Activated CD4-positive, alpha-beta T cell treated with anti-CD3 and anti-CD28 coated beads, Interleukin-2, amount 50 U/mL, for 16 hours (primary cell): ENCODE data around the gene RUNX2.

Source experiments
- DNase-seq: peaks from one replicate; pipeline ENCODE4 v3.0.0-alpha.2; 2020

The RUNX2 gene

DNA sequence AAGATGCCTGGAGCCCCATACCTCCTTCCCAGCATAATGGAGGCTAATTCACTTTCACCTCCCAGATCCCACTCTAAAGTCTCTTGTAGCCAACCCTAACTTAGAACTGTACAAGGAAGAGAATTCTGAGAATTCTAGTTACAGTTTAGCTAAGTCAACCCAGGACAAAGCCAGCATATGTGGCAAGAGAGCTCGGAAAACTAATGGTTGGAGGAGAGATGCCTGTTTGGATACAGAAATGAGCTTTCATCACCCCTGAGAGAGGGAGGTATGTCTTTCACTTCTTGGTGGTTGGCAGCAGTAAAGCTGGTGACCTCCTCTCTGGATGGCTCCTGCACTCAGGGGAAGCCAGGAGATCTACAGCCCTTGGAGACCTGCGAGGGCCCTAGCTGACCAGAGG is 302.2 kb downstream of the RUNX2 start:
- DNase-seq: no peak

DNA sequence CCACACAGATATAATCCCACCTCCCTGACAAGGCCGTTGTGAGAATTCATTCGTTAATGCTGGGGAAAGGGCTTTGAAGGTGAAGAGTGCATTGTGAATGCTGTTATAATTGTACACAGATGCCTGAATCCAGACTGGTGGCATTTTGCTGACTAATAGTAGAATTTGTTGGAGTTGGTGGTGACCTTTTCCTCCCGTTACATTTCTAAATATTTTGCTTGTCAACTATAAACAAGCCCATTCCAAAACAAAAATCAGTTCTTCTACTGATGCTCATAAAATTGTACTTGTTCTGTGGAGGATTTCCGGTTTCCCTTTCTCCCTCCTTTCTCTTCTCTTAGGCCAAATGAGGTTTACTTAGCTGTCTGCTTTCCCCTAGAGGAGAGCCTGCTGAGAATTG is 302.7 kb downstream of the RUNX2 start:
- no peak for DNase-seq

DNA sequence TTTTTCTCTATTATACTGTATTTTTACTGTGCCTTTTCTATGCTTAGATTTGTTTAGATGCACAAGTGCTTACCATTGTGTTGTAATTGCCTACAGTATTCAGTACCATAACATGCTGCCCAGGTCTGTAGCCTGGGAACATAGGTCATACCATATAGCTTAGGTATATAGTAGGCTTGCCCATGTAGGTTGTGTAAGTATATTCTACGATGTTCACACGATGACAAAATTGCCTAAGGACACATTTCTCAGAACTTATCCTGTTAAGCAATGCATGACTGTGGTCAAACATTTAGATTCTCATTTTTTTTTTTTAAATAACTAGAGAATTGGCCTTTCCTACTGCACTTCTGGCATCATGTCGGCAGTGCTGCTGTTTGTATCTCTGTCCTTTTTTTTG is 303.3 kb downstream of the RUNX2 start:
- no peak for DNase-seq

DNA sequence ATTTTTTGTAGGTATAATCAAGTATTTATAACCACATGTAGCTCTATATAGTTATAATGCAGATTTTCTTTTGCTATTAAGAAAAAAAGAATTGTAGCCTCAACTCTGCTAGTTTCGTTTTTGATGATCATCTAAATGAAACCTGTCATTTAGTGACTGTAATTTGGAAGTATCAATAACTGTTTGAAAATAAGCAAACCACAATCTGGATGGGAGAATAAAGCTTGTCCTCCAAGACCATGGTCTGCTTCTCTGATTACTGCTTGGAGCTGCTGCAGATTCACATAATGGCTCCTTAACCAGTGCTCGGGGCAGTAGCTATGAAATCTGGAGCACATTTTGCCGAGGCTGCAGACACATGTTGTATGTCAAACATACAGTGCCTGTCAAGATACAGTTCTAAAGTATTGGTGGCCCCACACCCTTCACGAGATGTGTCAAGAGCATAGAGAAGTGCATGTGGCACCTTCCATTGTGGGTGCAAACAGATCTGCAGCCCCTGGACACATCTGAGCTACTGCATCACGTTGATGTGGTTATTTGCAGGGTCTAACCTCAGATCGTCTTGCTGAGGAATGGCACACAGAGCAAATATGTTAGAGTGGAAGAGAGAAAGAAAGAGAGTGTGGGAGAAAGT is 305.3 kb downstream of the RUNX2 start:
- peak; percentile 58 for DNase-seq

DNA sequence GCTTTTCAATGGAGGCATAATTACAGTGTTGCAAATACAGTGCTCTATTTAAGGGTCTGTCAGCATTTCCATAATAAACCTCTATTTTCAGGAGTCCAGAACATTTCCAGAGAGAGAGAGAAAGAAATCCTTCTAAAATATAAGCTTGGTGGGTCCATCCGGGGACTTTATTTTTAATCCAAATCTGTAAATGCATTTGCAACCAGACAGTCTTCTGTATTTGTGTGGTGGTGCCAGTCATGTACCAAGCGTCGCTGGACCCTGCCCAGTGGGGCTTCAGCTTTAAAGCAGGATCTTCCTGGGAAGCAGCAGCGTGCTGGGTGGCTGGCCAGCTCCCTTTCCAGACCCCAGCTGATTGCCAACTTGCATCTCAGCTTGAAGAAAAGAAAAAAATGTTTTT is 306.1 kb downstream of the RUNX2 start:
- no peak for DNase-seq

DNA sequence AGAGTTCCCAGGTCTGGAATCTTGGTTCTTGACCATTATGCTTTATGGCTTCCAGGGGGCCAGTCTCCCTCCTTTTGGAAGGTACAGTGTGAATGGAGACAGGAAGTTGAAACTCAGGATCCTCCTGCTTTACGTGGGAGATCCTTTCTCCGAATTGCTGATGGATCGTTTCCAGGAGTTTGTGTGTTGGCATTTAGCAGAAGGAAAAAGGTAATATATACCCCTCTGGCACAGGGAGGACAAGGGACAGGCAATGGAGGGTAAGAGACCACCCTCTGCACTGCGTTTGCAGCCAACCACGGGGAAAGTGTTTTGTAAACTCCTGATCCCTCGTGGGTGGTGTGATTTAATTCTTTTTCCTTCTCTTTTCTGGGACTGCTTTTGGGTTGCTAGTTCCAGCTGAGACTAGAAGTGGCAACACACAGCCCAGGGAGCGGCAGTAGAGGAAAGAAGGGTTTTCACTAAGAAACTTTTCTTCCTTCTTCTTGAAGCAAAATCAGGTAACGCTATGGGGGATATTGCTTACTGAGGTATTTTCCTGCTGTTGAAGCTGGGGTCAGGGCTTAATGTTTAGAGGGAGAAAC is 307.2 kb downstream of the RUNX2 start:
- no peak for DNase-seq

DNA sequence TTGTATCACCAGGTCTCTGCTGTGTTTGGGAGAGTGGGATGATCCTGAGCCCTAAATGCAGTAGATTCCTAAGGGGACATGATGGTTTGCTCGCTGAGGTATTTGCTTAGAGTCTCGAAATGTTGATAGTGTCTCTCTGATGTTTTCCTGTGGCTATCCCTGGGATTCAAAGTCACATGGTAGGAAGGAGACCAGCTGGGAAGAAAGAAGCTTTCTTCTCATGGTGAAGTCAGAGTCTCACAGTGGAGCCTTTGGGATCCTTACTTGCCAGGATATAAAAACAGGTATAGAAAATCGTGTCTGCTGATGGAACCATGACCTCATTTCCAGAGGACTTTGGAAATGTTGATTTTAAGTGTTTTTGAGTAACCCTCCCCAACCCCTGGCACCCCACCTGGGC is 308.9 kb downstream of the RUNX2 start:
- no peak for DNase-seq

DNA sequence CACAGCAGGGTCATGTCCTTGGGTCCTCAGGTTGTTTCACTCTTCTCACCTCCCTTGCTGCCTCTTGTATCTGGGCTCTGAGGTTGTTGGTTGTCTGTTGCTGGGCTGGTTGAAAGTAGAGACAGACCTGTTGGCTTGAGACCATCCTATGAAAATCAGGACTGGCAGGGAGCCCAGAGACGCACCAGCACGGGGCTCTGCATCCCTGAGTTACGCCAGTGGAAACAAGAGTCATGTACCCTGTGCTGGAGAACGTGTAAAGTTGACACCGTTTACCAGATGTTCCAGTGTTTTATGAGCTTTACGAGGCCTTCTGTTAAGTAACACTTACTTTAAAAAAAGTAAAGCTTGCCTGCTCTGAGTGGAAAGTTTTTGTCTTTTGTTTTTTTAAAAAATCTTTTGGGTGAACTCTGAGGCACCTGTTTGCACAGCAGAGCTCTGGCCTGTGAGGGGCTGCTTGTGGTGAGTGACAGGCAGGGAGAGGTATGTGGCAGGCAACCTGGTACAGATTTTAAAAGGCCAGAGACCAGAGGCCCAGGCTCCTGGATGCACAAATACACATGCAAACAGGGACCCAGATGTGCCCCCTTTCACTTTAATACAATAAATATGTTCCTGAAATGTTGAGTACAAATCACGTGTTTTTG is 309.6 kb downstream of the RUNX2 start:
- no peak for DNase-seq

DNA sequence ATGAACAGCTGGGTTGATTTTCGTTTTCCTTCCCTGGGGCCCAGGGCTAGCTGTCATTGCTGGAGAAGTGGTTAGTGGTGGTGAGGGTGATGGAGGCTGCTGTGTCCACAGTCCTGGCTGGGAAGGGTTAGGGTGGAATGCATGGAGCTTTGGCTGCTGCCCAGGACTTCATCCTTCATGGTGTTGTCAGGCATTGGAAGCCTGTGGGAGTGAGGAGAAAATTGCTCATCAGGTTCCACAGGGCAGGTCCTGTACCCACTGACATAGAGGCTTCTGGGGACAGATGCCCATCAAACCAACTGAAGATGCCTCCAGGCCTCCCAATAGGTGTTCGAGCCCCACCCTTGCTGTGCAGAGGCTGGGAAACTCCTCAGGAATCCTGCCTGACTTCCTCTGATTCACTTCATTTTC is 312.0 kb downstream of the RUNX2 start:
- no peak for DNase-seq

DNA sequence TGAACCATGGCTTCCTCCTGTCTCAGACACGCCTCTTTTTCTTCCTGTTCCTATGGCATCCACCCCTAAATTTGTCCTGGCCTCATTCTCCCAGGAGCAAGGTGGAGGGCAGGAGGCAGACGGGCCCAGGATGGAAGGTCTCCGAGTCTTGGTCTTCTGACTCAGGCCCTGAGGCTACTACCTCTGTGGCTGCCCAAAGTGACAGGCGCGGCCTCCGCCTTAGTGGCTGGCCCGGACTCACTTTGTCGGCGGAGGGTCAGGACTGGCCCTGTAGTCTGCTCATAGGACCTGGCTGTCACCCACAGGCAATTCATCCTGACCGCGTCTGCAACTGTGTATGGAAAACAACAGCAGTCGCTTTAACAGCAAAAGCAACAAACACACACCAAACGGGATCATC is 312.7 kb downstream of the RUNX2 start:
- DNase-seq: no peak

DNA sequence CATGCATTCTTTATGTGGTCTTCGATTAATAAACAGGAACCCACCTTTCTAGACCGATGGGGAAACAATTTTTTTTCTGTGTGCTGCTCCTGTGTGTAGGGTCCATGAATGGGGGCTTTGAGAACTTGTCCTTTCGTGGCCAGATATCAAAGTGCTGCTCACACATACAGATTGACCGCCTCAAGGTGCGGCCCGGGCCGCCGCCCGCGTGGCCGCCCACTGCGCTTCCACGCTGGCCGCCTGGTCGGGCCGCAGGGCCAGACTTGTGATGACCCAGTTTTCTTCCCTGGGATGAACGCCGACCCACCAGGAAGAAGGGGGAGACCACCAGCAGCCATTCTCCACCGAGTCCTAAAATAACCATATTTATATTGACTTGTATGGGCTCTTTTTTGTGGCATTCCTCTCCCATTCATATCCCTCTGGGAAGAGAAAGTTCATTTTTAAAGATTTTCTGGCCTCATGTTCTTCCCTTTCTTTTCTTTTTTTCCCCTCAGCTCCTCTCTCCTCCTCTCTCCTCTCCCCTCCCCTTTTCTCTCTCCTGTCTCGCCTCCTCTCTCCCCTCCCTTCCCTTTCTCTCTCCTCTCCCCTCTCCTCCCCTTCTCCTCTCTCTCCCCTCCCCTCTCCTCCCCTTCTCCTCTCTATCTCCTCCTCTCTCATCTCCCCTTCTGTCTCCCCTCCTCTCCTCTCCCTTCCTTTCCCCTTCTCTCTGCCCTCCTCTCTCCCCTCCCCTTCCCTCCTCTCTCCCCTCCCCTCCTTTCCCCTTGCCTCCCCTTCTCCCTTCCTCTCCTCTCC is 314.4 kb downstream of the RUNX2 start:
- no peak for DNase-seq

DNA sequence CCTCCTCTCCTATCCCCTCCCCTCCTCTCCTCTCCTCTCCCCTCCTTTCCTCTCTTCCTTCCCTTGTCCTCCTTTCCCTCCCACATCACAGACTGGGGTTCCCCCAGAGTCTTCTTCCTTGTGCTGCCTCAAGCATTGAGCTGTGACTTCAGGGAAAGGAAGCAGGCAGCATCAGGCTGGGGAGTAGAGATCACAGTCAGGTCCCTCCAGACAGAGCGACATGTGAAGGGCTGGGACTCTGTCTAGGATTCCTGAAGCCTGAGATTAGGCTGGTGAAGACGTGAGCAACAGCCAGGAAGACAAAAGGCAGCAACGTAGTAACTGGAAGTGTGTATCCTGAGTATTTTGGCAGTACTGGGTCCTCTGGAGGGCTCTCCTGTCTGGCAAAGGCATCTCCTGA is 315.0 kb downstream of the RUNX2 start:
- no peak for DNase-seq

DNA sequence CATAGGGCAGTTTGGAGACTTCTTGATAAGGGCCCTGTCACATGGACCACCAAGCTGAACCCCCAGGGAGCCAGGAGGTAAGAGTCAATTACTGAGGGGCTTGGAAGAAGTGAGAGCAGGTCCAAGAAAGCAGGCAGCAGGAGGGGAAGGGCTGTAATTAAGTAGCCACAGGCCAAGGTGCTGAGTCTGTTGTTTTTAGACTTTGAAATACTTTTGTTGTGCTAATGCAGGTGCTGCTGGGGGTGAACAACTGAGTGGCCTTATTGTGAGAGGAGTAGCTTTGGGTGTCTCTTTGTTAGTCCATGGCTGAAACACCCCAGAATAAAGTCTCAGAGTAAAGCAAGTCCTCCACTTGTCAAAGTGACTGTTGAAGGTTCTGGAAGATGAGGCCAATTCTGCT is 316.6 kb downstream of the RUNX2 start:
- DNase-seq: no peak

DNA sequence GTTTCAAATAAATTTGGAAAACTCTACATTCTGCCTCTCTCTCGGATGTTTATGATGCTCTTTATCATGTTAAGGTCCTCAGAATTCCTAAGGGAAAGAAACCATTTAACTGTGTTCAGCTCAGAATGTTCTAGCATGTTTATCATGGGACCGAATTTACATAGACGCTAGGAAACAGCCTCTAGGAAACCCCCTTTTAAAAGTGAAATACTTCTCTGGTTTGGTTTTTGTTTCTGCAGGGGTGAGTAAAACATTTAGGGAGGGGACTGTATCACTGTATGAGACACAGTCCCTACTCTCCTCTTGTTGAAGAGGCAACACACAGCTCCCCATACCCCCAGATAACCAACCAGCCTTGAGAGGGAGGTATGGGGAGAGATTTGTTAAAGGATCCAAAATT is 317.2 kb downstream of the RUNX2 start:
- DNase-seq: peak; percentile 28

DNA sequence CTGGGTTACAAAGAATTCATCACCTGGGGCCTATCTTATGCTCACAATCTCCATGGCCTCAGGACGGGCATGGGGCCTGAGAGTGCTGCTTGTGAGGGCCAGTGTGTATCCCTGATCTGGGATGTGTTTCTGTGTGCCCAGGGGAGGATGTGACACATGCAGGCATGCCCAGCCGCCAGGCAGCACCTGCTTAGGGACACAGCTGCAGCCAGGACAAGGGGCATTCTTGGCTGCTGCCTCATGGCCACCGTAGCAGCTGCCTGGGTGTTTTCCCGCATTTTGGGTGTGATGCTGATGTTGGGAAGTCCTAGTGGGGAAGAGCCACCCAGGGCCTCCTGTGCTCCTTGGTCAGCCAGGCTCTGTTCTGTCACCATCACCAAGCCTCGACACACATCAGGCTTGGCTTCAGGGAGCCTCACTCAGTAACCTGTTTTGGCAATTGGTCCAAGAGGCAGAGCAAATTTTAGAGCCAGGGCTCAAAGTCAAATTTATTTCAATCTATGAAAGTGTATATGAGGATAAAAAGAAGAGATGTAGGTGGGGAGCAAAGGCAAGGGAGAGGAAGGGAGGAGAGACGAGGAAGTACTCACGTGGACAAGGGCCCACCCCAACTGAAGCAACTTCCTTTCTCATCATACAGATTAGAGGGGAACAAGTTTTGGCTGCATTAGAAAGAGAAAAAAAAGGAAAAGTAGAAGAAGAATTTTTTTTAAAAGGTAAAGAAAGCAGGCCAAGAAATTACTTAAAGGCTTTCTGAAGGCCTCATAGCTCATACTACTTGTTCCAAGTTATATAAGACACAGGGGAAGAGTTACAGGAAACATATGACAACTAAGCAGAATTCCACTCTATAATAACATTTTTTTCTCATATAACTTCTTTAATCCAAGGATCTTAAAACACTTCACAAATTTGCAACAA is 319.5 kb downstream of the RUNX2 start:
- no peak for DNase-seq

DNA sequence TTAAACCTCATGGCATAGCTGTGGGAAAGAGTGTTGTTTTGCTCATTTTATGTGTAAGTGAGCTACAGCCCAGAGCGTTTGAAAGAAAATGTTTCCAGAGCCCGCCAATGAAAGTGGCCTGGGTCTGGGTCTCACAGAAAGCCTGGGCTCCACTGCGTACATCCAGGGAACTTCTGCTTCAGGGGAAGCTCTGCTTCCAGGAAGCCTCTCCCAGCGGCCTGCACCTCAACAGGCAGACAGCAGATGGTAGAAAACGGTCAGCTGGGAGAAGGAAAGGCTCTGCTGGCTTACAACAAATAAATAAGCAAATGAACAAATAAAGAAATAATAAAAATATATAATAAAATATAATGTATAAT is 320.1 kb downstream of the RUNX2 start:
- no peak for DNase-seq

DNA sequence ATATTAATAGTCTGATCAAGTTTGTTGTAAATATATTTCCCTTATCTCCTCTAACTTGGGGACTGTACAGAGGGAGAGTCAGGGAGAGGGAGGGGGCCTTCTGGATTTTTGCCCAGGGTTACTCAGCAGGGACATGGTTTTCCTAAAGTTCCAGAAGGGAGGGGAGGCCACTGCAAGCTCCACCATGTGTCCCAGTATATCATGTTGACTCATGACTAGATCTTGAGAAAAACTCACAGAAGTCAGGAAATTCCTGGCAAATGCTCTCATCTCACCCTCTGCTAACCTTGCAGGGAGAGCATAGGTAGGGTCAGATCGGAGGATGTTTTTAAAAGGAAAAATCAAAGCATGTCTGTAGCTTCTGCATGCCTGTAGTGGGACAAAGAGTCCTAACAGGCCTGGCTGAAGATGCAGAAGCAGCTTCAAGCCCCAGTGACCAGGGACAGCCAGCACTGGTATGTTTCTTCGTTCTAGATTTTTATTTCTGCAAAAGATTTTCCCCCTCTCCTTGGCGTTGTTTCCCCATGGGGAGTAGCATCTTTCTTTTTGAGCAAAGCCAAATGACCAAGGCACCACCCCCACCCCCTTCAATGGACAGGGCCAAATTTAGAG is 322.5 kb downstream of the RUNX2 start:
- no peak for DNase-seq

DNA sequence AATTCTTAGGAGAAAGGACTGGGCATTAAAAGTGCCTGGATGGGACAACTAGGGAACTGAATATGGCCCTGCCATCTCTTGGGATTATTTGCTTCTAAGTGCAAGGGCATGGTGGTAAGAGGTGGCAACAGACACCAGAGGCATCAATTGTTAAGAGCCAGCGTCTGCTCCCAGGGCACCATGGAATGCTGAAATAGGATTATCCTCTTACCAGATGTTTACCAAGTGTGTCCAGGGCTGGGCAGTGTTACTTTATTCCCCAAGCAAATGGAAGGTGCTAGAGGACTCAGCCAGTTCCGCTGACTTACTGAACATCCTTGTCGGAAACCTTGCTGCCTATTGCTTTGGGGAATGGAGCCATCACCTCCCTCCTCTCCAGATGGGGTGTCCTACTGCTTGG is 323.2 kb downstream of the RUNX2 start:
- no peak for DNase-seq

DNA sequence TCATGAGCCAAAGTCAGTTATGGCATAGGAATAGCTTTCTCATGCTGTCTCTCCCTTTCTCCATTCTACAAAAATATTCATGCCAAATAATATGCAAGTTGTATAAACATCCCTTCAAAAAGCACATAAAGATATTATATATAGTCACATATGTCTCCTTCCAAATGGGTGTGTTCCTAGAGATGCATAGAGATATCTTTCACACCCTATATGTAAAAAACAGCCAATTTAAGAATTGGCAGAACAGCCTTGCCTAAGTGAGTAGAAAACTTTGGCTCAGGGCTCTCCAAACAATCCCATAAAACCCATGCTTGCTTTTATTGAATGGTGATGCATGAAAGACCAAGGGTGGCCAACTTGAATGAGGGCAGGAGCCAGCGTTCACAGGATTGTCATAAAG is 324.3 kb downstream of the RUNX2 start:
- no peak for DNase-seq

DNA sequence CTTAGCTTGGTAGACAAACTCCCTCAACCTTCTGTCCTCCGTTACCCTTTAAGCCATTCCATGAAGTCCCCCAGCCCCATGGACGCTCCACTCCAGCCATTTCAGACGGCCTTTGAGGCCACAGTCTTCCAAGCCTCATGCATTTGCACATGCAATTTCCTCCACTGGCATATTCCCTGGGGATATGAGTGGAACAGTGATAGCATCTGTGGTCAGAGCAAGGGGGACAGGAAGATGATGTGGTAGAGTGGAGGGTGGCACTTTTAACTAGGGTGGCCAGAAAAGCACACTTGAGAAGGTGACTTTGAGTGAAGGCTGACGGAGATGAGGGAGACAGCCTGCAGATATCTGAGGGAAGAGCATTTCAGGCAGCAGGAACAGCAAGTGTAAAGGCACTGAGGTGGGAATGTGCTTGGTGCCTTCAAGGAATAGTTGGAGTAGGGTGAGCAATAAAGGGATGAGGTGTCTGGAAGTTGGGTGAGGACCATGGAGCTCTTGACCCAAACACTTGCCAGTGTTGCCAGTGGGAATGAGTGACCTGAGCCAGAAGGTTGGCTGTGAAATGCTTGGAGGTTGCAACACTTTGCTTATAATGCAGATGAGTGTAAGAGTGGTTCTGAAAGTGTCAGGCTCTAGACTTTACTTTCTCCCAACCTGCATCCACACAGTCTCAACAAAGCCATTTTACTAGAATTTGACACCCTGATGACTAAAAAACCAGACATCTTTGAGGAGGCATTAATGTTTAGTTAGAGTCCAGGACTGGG is 325.2 kb downstream of the RUNX2 start:
- no peak for DNase-seq

DNA sequence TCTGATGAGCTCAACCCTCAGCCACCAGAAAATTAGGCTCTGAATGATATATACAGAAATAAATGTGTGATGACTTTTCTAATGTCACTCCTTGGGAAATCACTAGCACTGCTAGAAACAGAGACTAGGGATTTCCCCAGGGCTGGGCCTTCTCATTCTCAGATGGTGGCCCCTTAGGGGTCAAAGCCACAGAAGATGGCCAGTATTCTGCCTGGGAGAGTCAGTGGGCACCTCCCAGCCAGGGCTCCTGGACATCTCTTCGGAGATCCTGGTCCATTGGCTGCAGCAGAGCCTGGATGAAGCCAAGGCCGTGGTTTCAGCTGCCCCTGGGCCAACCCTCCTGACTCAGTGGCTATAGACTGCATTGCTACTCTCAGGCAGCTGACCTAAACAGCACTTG is 326.5 kb downstream of the RUNX2 start:
- no peak for DNase-seq
